GM19372 (cell line): ENCODE results near the gene POU2F3.

Source experiments
- ATAC-seq: cut with Tn5 transposase; IDR thresholded peaks from one replicate; pipeline ENCODE4 v1.9.1; 2021; ENCODE audit warnings: mild to moderate bottlenecking, low read depth, moderate library complexity; ENCODE audit not compliant: unreplicated experiment

POU2F3 gene

GRCh38 chr11:120239713-120240640, at the start of gene POU2F3:
Gene POU2F3, plus strand, starts transcription at chr11:120240140. Its CDS starts 204 bp downstream, at chr11:120240344.
- no peak for ATAC-seq

DNA sequence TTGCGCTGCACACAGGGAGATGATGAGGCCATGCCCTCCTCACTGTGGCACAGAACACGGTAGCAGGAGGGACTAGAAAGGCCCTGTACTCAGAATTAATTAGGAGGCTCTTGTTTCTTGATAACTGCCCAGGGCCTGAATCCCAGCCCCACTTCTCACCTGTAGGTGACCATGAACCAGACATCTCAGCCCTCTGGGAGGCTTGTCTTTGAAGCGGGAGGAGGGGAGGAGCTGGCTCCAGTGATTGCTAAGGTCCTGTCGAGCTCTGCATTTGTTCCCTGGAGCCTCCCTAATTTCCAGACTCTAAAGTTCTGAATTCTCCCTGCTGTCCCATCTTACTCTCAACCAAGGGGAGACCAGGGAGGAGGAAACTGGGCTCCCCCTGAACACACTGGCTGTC, 48.9 kb upstream of the POU2F3 start:
- no peak for ATAC-seq

GRCh38 chr11:120192831-120193625, 46.9 kb upstream of the POU2F3 start:
- no peak for ATAC-seq

GRCh38 chr11:120194166-120194565, 45.8 kb upstream of the POU2F3 start:
- no peak for ATAC-seq

DNA sequence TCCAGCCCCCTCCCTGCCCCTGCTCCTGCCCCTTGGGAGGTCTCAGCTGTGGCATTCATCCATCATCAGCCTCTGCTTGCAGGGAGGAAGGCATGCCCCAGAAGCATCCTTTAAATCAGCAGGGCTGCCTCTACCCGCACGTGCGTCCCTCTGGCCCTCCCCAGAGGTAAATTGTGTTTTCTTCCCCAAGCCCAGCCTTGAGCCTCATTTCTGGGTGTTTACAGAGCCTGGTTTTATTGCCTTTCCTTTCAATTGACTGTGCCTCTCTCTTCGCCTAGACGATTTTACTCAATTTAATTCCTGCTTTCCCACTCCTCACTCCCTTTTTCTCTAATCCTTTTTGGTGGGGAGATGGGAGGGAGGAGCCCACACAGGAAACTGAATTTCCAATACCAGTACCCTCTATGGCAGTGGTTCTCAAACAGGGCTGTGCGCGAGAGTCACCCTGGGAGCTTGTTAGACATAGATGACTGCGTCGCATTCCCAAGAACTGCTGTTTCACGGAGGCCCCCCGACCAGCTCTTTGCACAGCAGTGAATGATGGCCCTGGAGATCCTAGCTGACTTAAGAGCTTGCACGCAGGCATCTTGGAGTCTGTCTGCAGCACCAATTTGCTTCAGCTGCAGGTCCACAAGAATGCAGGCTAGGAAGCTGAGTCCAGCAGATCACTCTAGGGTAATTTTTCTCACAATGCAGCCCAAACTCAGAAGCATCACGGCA, 44.2 kb upstream of the POU2F3 start:
- no peak for ATAC-seq

DNA sequence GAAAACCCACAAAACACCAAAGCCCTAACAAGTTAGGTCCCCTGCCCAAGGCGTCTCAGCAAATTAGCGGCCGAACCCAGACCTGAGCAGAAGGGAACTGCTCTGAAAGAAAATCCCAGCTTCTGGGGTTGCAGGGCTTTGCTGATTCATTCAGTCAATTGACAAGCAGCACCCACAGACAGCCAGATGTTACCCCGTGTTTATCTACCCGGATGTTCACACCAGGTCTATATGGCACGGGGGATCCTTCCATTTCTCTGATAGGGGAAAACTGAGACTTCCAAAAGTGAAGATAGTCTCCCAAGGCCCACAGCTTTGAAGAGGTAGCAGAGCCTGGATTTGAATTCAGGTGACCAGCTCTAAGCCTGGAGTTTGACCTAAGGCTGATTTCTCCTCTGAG, 43.1 kb upstream of the POU2F3 start:
- ATAC-seq, result no peak

GRCh38 chr11:120197251-120197891, 42.6 kb upstream of the POU2F3 start:
- no peak for ATAC-seq

GRCh38 chr11:120197977-120198376, 42.0 kb upstream of the POU2F3 start:
- no peak for ATAC-seq

DNA sequence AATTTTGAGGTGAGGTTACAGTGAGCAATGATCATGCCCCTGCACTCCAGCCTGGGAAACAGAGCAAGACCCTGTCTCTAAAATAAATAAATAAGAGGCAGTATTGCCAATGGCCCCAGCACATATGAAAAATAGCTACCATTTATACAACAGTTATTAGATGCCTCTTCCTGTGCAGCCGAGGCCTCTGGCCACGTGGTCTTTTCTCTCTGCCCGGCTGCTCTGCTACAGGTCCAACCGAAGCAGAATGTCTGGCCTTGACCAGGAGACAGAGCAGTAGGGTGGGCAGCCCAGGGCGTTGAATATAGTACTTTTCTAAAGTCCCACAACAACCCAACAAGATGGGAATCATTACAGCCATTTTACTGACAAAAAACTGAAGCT, 41.5 kb upstream of the POU2F3 start:
- no peak for ATAC-seq

DNA sequence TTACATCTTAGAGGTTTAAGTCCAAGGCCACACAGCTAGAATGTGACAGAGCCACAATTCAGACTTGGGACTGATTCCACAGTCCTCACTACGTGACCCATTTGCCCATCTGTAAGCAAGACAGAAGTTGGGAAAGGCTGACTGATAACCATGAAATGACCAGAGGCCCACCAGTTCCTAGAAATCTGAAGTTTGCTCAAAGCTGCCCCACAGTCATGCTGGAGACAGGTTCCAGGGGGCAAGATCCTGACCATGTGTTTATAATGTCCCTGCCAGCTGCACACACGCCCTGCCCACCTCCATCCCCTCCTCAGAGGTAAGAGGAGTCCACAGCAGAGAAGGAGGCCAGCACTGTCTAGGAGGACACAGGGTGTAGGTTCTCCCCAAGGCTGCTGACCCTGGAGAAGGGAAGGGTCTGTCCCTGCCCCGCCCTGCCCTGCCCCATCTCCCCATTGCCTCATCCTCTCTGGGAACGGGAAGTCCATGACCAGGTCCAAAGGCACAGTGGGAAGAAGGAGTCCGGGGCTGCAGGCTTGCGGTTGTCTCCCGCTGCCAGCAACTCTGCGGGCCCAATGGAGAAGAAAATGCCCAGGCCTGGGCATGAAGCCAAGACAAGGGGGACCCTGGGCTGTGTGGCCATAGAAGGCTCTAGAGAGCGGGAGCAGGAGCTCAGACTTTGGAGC, 41.0 kb upstream of the POU2F3 start:
- ATAC-seq, result no peak

DNA sequence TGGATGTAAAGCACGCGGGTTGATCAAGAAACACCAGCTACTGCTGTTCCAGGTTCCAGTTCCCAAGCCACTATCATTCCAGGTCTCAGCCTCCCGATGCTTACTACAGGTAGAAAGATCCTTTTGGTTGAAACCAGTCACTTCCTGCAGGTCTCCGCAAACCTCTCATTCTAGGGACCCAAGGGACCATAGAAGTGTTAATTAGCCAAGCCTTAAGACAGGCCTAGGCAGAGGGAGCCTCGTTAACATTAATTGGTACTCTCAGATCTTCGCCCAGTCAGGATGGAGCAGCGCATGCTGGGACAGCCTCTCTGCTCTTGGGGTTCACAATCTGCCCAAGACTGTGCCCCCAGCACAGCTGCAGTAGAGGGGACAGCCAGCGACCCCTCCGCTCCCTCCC, 40.3 kb upstream of the POU2F3 start:
- ATAC-seq, result no peak

DNA sequence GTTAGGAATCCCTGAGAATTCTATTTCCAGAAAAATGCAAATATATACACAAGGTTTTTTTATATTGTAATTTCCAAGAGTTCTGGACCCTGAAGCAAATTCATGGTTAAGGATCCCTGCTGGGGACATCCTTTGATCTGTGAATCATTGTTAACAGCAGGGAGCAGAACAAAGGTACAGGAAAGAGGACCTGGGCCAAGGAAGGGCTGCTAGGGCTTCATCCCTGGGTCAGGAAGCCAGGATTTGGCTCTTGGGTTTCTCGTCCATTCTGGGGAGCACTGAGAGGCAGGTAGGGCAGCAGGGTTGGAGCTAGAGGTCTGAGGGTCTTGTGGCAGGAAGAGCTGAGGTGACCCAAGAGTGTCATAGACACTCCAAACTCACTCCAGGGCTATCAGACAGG, 39.3 kb upstream of the POU2F3 start:
- no peak for ATAC-seq

DNA sequence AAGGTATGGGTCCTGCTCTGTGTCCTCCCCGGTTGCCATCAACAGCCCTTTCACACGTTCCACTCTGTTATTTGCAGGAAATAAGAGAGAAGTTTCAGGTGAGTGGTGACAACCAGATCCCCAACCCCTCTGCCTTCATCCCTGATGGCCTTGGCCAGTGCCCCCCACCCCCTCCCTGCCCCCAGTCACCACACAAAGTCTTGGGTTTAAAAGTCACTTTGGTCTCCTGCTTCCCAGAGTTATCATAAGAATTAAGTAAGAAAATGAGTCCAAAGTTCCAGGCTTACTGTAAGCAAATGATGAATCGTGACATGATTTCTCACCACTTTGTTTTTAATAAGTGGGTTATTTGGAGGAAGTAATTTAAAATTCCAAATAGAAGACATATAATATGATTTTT, 38.3 kb upstream of the POU2F3 start:
- no peak for ATAC-seq

- ATAC-seq, result no peak
These were observed 36.3 kb upstream of the POU2F3 start for GRCh38 chr11:120203626-120204025.

DNA sequence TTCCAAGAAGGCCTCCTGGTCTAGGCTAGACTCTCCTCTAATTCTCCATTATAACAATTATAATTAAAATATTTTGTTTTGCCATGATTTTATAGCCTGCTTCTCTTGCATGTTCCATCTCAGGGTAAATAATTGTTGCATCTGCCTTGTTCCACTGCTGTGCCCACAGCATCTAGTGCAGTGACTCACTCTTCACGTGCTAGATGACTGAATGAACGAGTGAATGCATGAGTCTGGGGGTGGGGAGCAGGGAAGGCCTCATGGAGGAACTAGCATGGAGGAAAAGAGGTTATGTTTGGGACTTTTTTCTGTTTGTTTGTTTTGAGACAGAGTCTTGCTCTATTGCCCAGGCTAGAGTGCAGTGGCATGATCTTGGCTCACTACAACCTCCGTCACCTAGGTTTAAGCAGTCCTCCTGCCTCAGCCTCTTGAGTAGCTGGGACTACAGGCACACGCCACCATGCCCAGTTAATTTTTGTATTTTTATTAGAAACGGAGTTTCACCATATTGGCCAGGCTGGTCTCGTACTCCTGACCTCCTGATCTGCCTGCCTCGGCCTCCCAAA, 34.3 kb upstream of the POU2F3 start:
- no peak for ATAC-seq

DNA sequence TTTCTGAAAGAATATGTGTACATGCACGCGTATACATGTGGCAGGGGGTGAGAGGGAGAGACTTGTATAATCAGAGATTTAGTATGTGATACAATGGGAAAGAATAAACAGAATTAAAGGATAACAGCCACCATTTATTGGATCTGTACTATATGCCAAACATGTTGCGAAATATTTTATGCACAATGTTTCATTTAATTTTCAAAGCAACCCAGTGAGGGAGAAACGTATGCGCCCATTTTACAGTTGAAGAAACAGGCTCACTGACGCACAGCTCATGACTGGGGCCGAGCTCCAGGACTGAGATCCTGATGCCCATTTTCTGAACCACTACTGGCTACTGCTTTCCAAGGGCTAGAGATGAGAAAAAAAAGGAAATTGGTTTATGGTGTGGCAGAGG, 32.4 kb upstream of the POU2F3 start:
- no peak for ATAC-seq

DNA sequence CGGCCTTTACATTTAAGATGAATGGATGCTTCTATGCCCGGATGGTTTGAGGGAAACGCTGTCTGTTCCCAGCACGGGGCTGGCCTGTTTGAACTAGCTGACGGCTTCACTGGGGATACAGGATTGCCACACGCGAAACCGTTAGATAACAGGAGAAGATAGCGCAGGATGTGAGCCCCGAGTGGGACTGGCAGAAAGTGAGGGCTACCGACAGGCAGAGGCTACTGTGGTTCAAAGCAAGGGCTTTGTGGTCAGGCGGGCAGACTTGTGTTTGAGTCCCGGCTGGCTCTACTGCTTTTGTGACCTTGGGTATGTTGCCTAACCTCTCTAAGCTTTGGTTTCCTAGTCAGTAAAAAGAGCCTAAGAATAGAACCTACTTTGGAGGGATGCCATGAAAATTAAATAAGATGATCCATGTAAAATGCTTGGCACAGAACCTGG, 31.9 kb upstream of the POU2F3 start:
- no peak for ATAC-seq

DNA sequence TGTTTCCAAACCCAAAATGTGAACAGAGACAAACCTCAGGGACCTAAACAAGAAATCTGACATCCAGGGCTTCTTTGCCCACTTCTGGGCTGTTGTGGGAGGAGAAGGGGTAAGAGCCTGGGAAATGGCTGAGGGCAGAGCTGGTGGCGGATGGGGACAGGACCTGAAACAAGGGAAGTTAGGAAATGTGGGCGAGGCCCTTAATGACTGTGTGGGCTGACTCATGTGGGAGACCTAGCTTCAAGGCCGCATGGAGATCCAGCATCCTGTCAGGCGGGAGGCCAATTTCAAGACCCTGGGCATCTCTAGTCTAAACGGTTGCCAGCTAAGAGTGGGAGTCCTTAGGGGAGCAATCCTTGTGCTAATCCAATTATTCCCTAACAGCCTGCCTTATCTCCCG, 31.2 kb upstream of the POU2F3 start:
- no peak for ATAC-seq

- ATAC-seq, result no peak
These were observed 30.0 kb upstream of the POU2F3 start for GRCh38 chr11:120209746-120210625.
